NCI-H1694 (cell line): ENCODE data around the gene DFFB.

Experiments used
- DNase-seq: peaks from one replicate; lab custom pipeline; 2025; lab: John Stamatoyannopoulos, UW

DFFB gene

GRCh38 chr1:3896396-3897000 lies 39.2 kb downstream of the DFFB start:
- DNase-seq, result no peak

- no peak for DNase-seq
Measured at GRCh38 chr1:3898475-3898735, 41.1 kb downstream of the DFFB start.

- no peak for DNase-seq
Measured at GRCh38 chr1:3898994-3899753, 41.9 kb downstream of the DFFB start.

- no peak for DNase-seq
Measured at GRCh38 chr1:3899754-3900149, 42.5 kb downstream of the DFFB start.

- DNase-seq, result peak; percentile 96
Measured at GRCh38 chr1:3900150-3900968, 43.1 kb downstream of the DFFB start, which contains the start of gene C1orf174. TSS of gene C1orf174 (minus strand) at chr1:3900272. CDS start at chr1:3900186, 86 bp downstream.

- peak; percentile 23 for DNase-seq
Measured at GRCh38 chr1:3900969-3901529, 43.8 kb downstream of the DFFB start.

- DNase-seq, result no peak
Measured at GRCh38 chr1:3902111-3902511, 44.8 kb downstream of the DFFB start.

GRCh38 chr1:3902571-3903091 lies 45.4 kb downstream of the DFFB start:
- no peak for DNase-seq

- no peak for DNase-seq
Measured at GRCh38 chr1:3903141-3904005, 46.1 kb downstream of the DFFB start.

GRCh38 chr1:3904006-3904842 lies 46.9 kb downstream of the DFFB start:
- DNase-seq, result no peak

- DNase-seq, result no peak
Measured at GRCh38 chr1:3904843-3905185, 47.5 kb downstream of the DFFB start.

- DNase-seq, result no peak
Measured at GRCh38 chr1:3905266-3905952, 48.1 kb downstream of the DFFB start.

GRCh38 chr1:3905953-3906671 lies 48.8 kb downstream of the DFFB start:
- no peak for DNase-seq

- DNase-seq, result no peak
Measured at GRCh38 chr1:3906672-3907020, 49.4 kb downstream of the DFFB start.

- DNase-seq, result no peak
Measured at GRCh38 chr1:3907031-3907534, 49.8 kb downstream of the DFFB start.

GRCh38 chr1:3907621-3908165 lies 50.4 kb downstream of the DFFB start:
- DNase-seq, result no peak

- no peak for DNase-seq
Measured at GRCh38 chr1:3908886-3909517, 51.7 kb downstream of the DFFB start.

GRCh38 chr1:3909615-3910014 lies 52.3 kb downstream of the DFFB start:
- DNase-seq, result no peak
